MG63 (cell line): Measurements from ENCODE around the gene EFNB3. TPM values are rescaled to one million over a fixed set of nuclear protein-coding genes. Genes with fewer than 3 reads are reported as not detected.

Experiments
- DNase-seq: peaks from one replicate; pipeline ENCODE4 v3.0.0-alpha.2; 2020
- H3K27me3 ChIP-seq: fragments of 250-450 bp; sonication (Bioruptor Pico); 2 replicates; pipeline ENCODE4 v1.5.1; 2020; ENCODE audit warnings: mild to moderate bottlenecking, moderate library complexity
- H3K36me3 ChIP-seq: fragments of 250-450 bp; sonication (Bioruptor Pico); 2 replicates; pipeline ENCODE4 v1.5.1; 2020; ENCODE audit warnings: mild to moderate bottlenecking, moderate library complexity
- H3K4me3 ChIP-seq: fragments of 250-450 bp; sonication (Bioruptor Pico); 2 replicates; pipeline ENCODE4 v1.5.1; 2020; ENCODE audit warnings: mild to moderate bottlenecking, moderate library complexity
- H3K9me3 ChIP-seq: fragments of 250-450 bp; sonication (Bioruptor Pico); 2 replicates; pipeline ENCODE4 v1.5.1; 2020; ENCODE audit warnings: mild to moderate bottlenecking, moderate library complexity
- total RNA-seq: library from RNA; depleted of rRNA; stranded (reverse); fragments of >200 nt; shearing (Covaris generic); gene quantifications from 2 replicates; pipeline ENCODE4 v1.2.3, GENCODE V29; 2014; ENCODE audit warnings: low replicate concordance; rRNA removed

EFNB3 gene
- total RNA-seq, 1 experiment from 2014 or later = 0.53 TPM

GRCh38 chr17:7740481-7741001, 35.5 kb downstream of the EFNB3 start:
- Histone ChIP-seq H3K36me3 (no peaks in the 10 kb centered on the region), H3K27me3 (peaks cover 22% of the 10 kb centered on the region), H3K9me3 (no peaks in the 10 kb centered on the region), H3K4me3 (no peak overlapping the region)
- DNase-seq = no peak

DNA sequence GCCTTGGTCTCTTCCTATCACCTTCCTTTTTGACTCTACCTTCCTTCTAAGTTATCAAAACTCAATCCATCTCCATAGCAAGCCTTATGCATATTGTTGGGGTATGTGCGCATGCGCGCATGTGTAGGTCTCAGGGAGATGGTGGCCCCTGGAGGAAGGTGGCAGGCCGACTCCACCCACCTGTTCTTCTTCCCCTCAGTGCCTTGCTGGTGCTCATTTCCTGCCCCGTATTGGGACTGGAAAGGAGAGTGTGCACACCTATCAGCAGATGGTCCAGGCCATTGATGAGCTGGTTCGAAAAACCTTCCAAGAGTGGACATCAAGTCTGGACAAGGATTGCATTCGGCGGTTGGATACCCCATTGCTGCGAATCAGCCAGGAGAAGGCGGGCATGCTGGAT, 37.7 kb downstream of the EFNB3 start:
- DNase-seq = no peak
- Histone ChIP-seq H3K4me3 (no peak overlapping the region), H3K27me3 (peaks cover 13% of the 10 kb centered on the region), H3K9me3 (0 out of 2 replicates have a peak, but pooled peaks cover 2% of the 10 kb centered on the region), H3K36me3 (no peaks in the 10 kb centered on the region)

GRCh38 chr17:7744416-7744815, 39.4 kb downstream of the EFNB3 start:
- DNase-seq = no peak
- H3K27me3 ChIP-seq = peaks cover 9% of the 10 kb centered on the region
- no peak overlapping the region for H3K4me3 ChIP-seq
- H3K36me3 ChIP-seq = no peaks in the 10 kb centered on the region
- peaks cover 4% of the 10 kb centered on the region for H3K9me3 ChIP-seq

DNA sequence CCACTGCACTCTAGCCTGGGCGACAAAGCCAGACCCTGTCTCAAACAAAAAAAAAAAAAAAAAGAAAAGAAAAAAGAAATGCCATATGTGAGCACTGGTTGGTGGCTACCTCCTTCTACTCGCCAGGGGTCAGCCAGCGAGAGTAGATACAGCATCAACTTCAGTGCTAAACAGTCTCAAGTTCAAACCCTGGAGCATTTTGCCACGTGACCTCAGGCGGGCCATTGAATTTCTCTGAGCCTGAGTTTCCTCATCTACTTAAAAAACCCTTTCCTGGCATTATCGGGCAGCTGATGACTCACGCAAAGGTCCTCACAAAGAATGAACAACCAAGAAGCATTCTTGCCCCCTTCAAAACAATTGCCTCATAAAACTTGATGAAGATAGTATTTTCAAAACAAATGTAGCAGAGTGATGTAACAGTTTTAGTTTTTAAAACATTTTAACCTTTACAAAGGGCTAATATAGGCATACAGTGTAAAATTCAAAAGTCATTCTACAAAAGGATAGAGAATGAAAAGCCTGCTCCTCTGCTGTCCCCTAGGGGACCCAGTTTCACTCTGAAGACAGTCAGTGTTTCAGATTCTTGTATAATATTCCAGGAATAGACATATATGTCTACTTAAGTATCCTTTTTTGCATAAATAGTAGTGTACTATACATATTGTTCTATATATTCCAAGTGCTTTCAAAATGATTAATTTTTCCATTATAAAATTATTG, 40.9 kb downstream of the EFNB3 start:
- no peak overlapping the region for H3K4me3 ChIP-seq
- peaks cover under 1% of the 10 kb centered on the region; the same call in 1 of the 2 replicates for H3K27me3 ChIP-seq
- peak; percentile 79 for DNase-seq
- H3K9me3 ChIP-seq = peaks cover 12% of the 10 kb centered on the region
- H3K36me3 ChIP-seq = no peaks in the 10 kb centered on the region

- H3K36me3 ChIP-seq = no peaks in the 10 kb centered on the region
- H3K4me3 ChIP-seq = no peak overlapping the region
- H3K9me3 ChIP-seq = peaks cover 12% of the 10 kb centered on the region
- DNase-seq = no peak
- no peaks in the 10 kb centered on the region for H3K27me3 ChIP-seq
Measured at GRCh38 chr17:7747635-7748071, 42.7 kb downstream of the EFNB3 start.

DNA sequence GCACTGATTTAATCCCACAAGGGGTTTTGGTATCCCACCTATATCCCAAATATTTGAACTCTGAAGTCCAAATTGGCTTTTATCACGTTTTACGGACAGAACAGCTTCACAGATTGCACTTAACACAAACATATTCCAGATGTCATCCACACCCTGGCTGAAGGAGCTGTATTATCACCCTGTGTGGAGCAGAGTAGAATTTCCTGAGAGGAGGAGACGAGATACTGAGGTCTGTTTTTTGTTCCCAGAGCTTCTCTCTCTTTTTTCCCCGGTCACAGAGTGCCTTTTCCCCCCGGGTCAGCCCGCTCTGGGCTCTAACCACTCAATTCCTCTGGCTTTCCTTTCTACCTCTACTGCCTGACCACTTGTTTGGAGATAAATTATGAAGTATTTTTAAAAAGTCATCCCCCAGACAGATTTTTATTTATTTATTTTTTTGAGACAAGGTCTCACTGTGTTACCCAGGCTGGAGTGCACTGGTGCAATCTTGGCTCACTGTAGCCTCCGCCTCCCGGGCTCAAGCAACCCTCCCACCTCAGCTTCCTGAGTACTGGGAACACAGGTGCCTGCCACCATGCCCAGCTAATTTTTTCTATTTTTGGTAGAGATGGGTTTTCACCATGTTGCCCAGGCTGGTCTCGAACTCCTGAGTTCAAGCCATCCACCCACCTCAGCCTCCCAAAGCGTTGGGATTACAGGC, 43.2 kb downstream of the EFNB3 start:
- peaks cover 12% of the 10 kb centered on the region for H3K9me3 ChIP-seq
- no peaks in the 10 kb centered on the region for H3K36me3 ChIP-seq
- no peak overlapping the region for H3K4me3 ChIP-seq
- no peaks in the 10 kb centered on the region for H3K27me3 ChIP-seq
- no peak for DNase-seq

DNA sequence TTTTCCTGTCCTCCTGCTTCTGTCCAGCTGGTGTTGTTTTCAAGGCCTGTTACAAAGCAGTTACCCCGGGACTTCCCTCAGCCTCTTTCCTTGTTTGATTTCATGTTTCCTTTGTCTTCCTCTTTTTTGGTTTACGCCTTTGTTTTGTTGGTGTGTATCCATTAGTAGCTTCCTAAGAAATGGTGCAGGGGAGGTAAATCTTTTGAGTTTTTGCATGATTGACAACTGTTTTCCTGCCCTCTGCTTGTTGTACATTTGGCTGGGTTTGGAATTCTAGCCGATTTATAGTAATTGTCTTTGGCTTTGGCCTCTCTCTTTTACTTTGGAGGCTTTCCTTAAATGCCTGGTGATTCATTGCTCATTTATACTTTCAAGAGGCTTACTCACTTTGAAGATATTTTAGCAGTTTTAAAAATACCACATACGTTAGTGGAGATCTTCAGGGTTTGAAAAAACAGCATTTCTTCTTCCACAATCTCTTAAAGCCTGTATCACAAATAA, 45.4 kb downstream of the EFNB3 start:
- no peak overlapping the region for H3K4me3 ChIP-seq
- H3K27me3 ChIP-seq = no peaks in the 10 kb centered on the region
- H3K9me3 ChIP-seq = peaks cover 12% of the 10 kb centered on the region
- H3K36me3 ChIP-seq = no peaks in the 10 kb centered on the region
- peak; percentile 22 for DNase-seq

DNA sequence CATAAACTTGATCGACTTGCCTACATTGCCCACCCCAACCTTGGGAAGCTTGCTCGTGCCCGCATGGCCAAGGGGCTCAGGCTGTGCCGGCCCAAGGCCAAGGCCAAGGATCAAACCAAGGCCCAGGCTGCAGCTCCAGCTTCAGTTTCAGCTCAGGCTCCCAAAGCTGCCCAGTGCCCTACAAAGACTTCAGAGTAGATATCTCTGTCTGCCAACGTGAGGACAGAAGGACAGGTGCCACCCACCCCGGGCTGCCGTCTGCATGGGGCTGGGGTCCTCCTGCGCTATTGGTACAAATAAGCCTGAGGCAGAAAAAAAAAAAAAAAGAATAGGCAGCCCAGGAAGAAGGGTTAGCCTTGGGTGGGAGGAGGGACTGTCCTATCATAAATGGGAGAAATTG, 49.7 kb downstream of the EFNB3 start:
- no peaks in the 10 kb centered on the region for H3K36me3 ChIP-seq
- no peak for DNase-seq
- no peaks in the 10 kb centered on the region for H3K27me3 ChIP-seq
- H3K4me3 ChIP-seq = no peak overlapping the region
- H3K9me3 ChIP-seq = peaks cover 6% of the 10 kb centered on the region

DNA sequence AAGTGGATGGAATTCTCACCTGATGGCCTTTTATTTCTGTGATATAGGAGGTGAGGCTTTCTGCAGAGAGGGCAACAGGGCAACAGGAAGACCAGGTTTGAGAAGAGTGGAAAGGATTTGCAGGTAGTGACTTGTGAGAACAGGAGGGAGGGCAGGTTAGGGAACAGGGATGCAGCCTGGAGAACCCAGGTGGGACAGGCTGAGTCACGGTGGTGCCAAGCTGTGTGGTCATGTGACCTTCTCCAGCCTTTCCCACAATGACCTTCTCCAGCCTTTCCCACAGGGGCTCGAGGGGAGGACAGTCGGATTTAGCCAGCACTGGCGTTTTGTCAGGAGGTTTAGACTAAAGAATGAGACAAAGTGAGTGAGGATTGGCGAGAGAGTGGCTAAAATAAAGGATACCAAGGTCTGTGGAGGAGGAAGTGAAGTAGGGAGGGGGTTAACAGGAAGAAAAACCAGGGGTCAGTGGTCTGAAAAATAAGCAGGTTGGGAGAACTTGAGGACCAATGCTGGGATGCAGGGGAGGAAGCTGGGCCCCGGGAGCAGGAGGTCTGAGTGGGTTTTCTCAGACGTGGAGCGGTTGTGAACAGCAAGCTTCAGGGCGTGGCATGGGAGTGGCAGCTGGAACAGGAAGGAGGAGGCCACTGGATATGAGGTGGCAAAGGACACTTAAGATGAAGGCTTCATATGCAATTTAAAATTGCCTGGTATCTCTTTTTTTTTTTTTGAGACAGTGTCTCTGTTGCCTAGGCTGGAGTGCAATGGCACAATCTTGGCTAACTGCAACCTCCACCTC, 50.3 kb downstream of the EFNB3 start:
- no peak for DNase-seq
- H3K36me3 ChIP-seq = no peaks in the 10 kb centered on the region
- H3K9me3 ChIP-seq = no peaks in the 10 kb centered on the region; the same call in 1 of the 2 replicates
- H3K4me3 ChIP-seq = no peak overlapping the region
- no peaks in the 10 kb centered on the region for H3K27me3 ChIP-seq

DNA sequence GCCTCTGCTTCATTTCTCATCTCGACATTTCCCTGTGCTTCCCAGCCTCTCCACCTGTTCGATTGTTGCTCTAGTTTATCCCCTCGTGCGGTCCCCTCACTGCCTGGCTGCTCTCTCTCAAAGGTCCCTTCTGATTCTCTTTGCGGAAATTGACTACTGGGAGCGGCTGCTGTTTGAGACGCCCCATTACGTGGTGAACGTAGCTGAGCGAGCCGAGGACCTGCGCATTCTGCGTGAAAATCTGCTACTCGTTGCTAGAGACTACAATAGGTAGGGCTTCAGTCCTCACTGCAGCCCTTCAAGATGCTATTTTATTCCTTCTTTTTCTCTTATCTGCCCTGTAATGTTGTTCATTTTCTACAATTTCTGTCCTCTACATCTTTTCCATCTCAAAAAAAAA, 52.0 kb downstream of the EFNB3 start:
- Histone ChIP-seq H3K27me3 (no peaks in the 10 kb centered on the region), H3K36me3 (no peaks in the 10 kb centered on the region), H3K4me3 (no peak overlapping the region), H3K9me3 (no peaks in the 10 kb centered on the region)
- no peak for DNase-seq

Other genes with a start within 250 kb of the EFNB3 start
- 5.3 and 6.0 TPM in 2 replicates for gene ZBTB4, start 225.6 kb upstream of the EFNB3 start, total RNA-seq
- not detected in 2 replicates for gene SLC35G6, start 223.8 kb upstream of the EFNB3 start, total RNA-seq
- gene POLR2A, start 220.8 kb upstream of the EFNB3 start, total RNA-seq = 11.5 and 16.2 TPM in 2 replicates
- gene TNFSF12, start 156.1 kb upstream of the EFNB3 start, total RNA-seq = 0.33 TPM in 1 of 2 replicates, not detected in the other
- 1.7 TPM in 1 of 2 replicates, not detected in the other for gene TNFSF13, start 146.5 kb upstream of the EFNB3 start, total RNA-seq
- gene SENP3, start 143.3 kb upstream of the EFNB3 start, total RNA-seq = 85.6 and 106 TPM in 2 replicates
- gene CD68, start 125.6 kb upstream of the EFNB3 start, total RNA-seq = 12.6 and 17.3 TPM in 2 replicates
- 96.0 and 121 TPM in 2 replicates for gene MPDU1, start 121.3 kb upstream of the EFNB3 start, total RNA-seq
- 0.23 TPM in 1 of 2 replicates, not detected in the other for gene SOX15, start 115.1 kb upstream of the EFNB3 start, total RNA-seq
- gene FXR2, start 90.3 kb upstream of the EFNB3 start, total RNA-seq = 26.8 and 49.5 TPM in 2 replicates
- gene SAT2, start 77.4 kb upstream of the EFNB3 start, total RNA-seq = 16.0 and 20.1 TPM in 2 replicates
- gene SHBG, start 75.1 kb upstream of the EFNB3 start, total RNA-seq = not detected in 2 replicates
- not detected in 2 replicates for gene ATP1B2, start 54.3 kb upstream of the EFNB3 start, total RNA-seq
- gene TP53, start 17.7 kb upstream of the EFNB3 start, total RNA-seq = 2.8 and 12.2 TPM in 2 replicates
- 13.4 and 25.9 TPM in 2 replicates for gene WRAP53, start 16.7 kb upstream of the EFNB3 start, total RNA-seq
- not detected in 2 replicates for gene DNAH2, start 12.5 kb downstream of the EFNB3 start, total RNA-seq
- 0.07 and 0.20 TPM in 2 replicates for gene KDM6B, start 129.0 kb downstream of the EFNB3 start, total RNA-seq
- not detected in 2 replicates for gene TMEM88, start 149.9 kb downstream of the EFNB3 start, total RNA-seq
- 74.9 and 264 TPM in 2 replicates for gene NAA38, start 152.4 kb downstream of the EFNB3 start, total RNA-seq
- 18.2 and 38.2 TPM in 2 replicates for gene CYB5D1, start 152.8 kb downstream of the EFNB3 start, total RNA-seq
- 49.6 and 51.1 TPM in 2 replicates for gene CHD3, start 183.6 kb downstream of the EFNB3 start, total RNA-seq
- gene RNF227, start 211.1 kb downstream of the EFNB3 start, total RNA-seq = 0.15 and 1.6 TPM in 2 replicates
- not detected in 2 replicates for gene KCNAB3, start 224.7 kb downstream of the EFNB3 start, total RNA-seq
- gene TRAPPC1, start 226.7 kb downstream of the EFNB3 start, total RNA-seq = 3.8 and 4.5 TPM in 2 replicates
- gene CNTROB, start 227.0 kb downstream of the EFNB3 start, total RNA-seq = 29.5 and 39.9 TPM in 2 replicates